Activated naive CD4-positive, alpha-beta T cell treated with anti-CD3 and anti-CD28 coated beads for 36 hours (primary cell): ENCODE results near the gene EMX1. TPM values are rescaled to one million over a fixed set of nuclear protein-coding genes. Genes with fewer than 3 reads are reported as not detected.
A peak's percentile ranks its signal among the peaks of the same experiment; 100 is the strongest.
"Not testable (repeated sequence)": the region's sequence is repeated elsewhere in the genome, so short reads cannot be mapped to it uniquely, and the experiment has no call there.

Experiments
- CTCF ChIA-PET: fragments of 350-600 bp; sonication (Branson Sonifier 250); formaldehyde crosslinking; loops from one replicate; lab custom pipeline; 2021; ENCODE audit warnings: antibody characterized with exemption; lab: Charles Lee
- DNase-seq: peaks from one replicate; pipeline ENCODE4 v3.0.0-alpha.2; 2020
- H3K27ac Mint-ChIP-seq: one replicate; pipeline ENCODE4 v1.8.0; 2021; ENCODE audit warnings: mild to moderate bottlenecking, mixed read lengths
- H3K27me3 Mint-ChIP-seq: one replicate; pipeline ENCODE4 v1.8.0; 2021; ENCODE audit warnings: low read depth, mixed read lengths
- H3K36me3 Mint-ChIP-seq: one replicate; pipeline ENCODE4 v1.8.0; 2021; ENCODE audit warnings: low read depth, mixed read lengths
- H3K4me1 Mint-ChIP-seq: one replicate; pipeline ENCODE4 v1.8.0; 2021; ENCODE audit warnings: low read depth, mixed read lengths
- H3K4me3 Mint-ChIP-seq: one replicate; pipeline ENCODE4 v1.8.0; 2021; ENCODE audit warnings: mild to moderate bottlenecking, moderate library complexity, mixed read lengths
- H3K9me3 Mint-ChIP-seq: one replicate; pipeline ENCODE4 v1.8.0; 2021; ENCODE audit warnings: mixed read lengths
- intact Hi-C: fragments of 100-400 bp; cut with micrococcal nuclease; formaldehyde crosslinking; loops from one replicate; pipeline ENCODE4 v1.15.1; 2023
- total RNA-seq, 2 experiments: library from RNA; stranded (reverse); gene quantifications; one replicate each; pipeline ENCODE4 v1.2.3, GENCODE V29; 2021

The EMX1 gene
- total RNA-seq, 2 experiments from 2014 or later = not detected

- no peaks in the 10 kb centered on the region for H3K9me3 Mint-ChIP-seq
- H3K36me3 Mint-ChIP-seq = peaks cover 5% of the 10 kb centered on the region
- DNase-seq = peak; percentile 75
- intact Hi-C loops = loop anchor here (1.0 to 2.0 kb wide), 8 partner anchors 43 to 320 kb away; partner anchors contain the start of gene SFXN5
- CTCF ChIA-PET = interaction anchor here (0.7 to 4.9 kb wide), 25 partner anchors 11 to 320 kb away, joined by 3 to 72 read pairs (median 4); partner anchors contain the start of gene SMYD5
- peaks cover 46% of the 10 kb centered on the region for H3K27me3 Mint-ChIP-seq
- H3K4me3 Mint-ChIP-seq = no peak overlapping the region
- no peak overlapping the region for H3K27ac Mint-ChIP-seq
- peaks cover 8% of the 10 kb centered on the region for H3K4me1 Mint-ChIP-seq
These were observed 24.7 kb upstream of the EMX1 start for GRCh38 chr2:72892506-72893173.

GRCh38 chr2:72893594-72894319, 23.6 kb upstream of the EMX1 start:
- CTCF ChIA-PET = interaction anchor here (0.7 to 4.9 kb wide), 20 partner anchors 9 to 319 kb away, joined by 3 to 72 read pairs (median 4); partner anchors contain the start of gene SMYD5
- H3K36me3 Mint-ChIP-seq = peaks cover 5% of the 10 kb centered on the region
- intact Hi-C loops = loop anchor here (1.0 to 2.0 kb wide), 9 partner anchors 42 to 319 kb away; partner anchors contain the start of gene SFXN5
- H3K27ac Mint-ChIP-seq = no peak overlapping the region
- H3K27me3 Mint-ChIP-seq = peaks cover 45% of the 10 kb centered on the region
- peaks cover 2% of the 10 kb centered on the region for H3K4me1 Mint-ChIP-seq
- DNase-seq = peak; percentile 75
- H3K4me3 Mint-ChIP-seq = no peak overlapping the region
- no peaks in the 10 kb centered on the region for H3K9me3 Mint-ChIP-seq

GRCh38 chr2:72894514-72894913, 22.8 kb upstream of the EMX1 start:
- CTCF ChIA-PET = interaction anchor here (0.9 to 4.9 kb wide), 12 partner anchors 7 to 301 kb away, joined by 3 to 72 read pairs (median 6); partner anchors contain the start of genes EMX1 and SPR
- no peak for DNase-seq
- intact Hi-C loops = loop anchor here (1.0 kb wide), 1 partner anchor 266 kb away; no protein-coding TSS in a partner anchor
- H3K27ac Mint-ChIP-seq = no peak overlapping the region
- H3K27me3 Mint-ChIP-seq = peaks cover 41% of the 10 kb centered on the region
- peaks cover 5% of the 10 kb centered on the region for H3K36me3 Mint-ChIP-seq
- no peak overlapping the region for H3K4me3 Mint-ChIP-seq
- no peaks in the 10 kb centered on the region for H3K9me3 Mint-ChIP-seq
- H3K4me1 Mint-ChIP-seq = peaks cover 2% of the 10 kb centered on the region

GRCh38 chr2:72895154-72895553, 22.2 kb upstream of the EMX1 start:
- H3K36me3 Mint-ChIP-seq = peaks cover 5% of the 10 kb centered on the region

GRCh38 chr2:72895759-72896281, 21.5 kb upstream of the EMX1 start:
- Mint-ChIP-seq H3K9me3 (no peaks in the 10 kb centered on the region), H3K4me3 (no peak overlapping the region)

More at GRCh38 chr2:72895154-72895553, 22.2 kb upstream of the EMX1 start:
- Mint-ChIP-seq H3K27ac (no peak overlapping the region), H3K4me3 (no peak overlapping the region), H3K9me3 (no peaks in the 10 kb centered on the region), H3K4me1 (peaks cover 2% of the 10 kb centered on the region), H3K27me3 (peaks cover 35% of the 10 kb centered on the region)
- DNase-seq = no peak
- CTCF ChIA-PET = interaction anchor here (0.9 to 4.9 kb wide), 10 partner anchors 8 to 300 kb away, joined by 3 to 72 read pairs (median 4); partner anchors contain the start of genes EMX1 and SPR
- intact Hi-C loops = no loop called here

GRCh38 chr2:72896446-72896845, 20.9 kb upstream of the EMX1 start:
- Mint-ChIP-seq H3K4me1 (peaks cover 2% of the 10 kb centered on the region), H3K36me3 (peaks cover 3% of the 10 kb centered on the region), H3K27ac (no peak overlapping the region), H3K27me3 (peaks cover 34% of the 10 kb centered on the region), H3K4me3 (no peak overlapping the region), H3K9me3 (no peaks in the 10 kb centered on the region)
- DNase-seq = no peak
- CTCF ChIA-PET = interaction anchor here (1.0 to 2.5 kb wide), 5 partner anchors 9 to 281 kb away, joined by 3 to 10 read pairs (median 4); partner anchors contain the start of genes EMX1 and SPR
- intact Hi-C loops = no loop called here

More at GRCh38 chr2:72895759-72896281, 21.5 kb upstream of the EMX1 start:
- intact Hi-C loops = no loop called here
- H3K36me3 Mint-ChIP-seq = peaks cover 4% of the 10 kb centered on the region
- peaks cover 2% of the 10 kb centered on the region for H3K4me1 Mint-ChIP-seq
- CTCF ChIA-PET = interaction anchor here (1.0 to 4.9 kb wide), 8 partner anchors 9 to 282 kb away, joined by 3 to 72 read pairs (median 5); partner anchors contain the start of genes EMX1 and SPR
- peaks cover 34% of the 10 kb centered on the region for H3K27me3 Mint-ChIP-seq
- DNase-seq = no peak
- no peak overlapping the region for H3K27ac Mint-ChIP-seq

GRCh38 chr2:72897785-72898584, 19.3 kb upstream of the EMX1 start:
- no peak overlapping the region for H3K27ac Mint-ChIP-seq
- CTCF ChIA-PET = interaction anchor here (0.6 to 1.8 kb wide), 3 partner anchors 72 to 231 kb away, joined by 3 to 5 read pairs (median 4); no protein-coding TSS in a partner anchor
- DNase-seq = no peak

GRCh38 chr2:72898585-72898906, 18.8 kb upstream of the EMX1 start:
- CTCF ChIA-PET = interaction anchor here (0.8 to 1.8 kb wide), 2 partner anchors 76 to 230 kb away, joined by 3 to 5 read pairs; no protein-coding TSS in a partner anchor
- intact Hi-C loops = no loop called here
- Mint-ChIP-seq H3K27me3 (peaks cover 34% of the 10 kb centered on the region), H3K27ac (no peak overlapping the region), H3K4me3 (no peak overlapping the region), H3K36me3 (no peaks in the 10 kb centered on the region), H3K4me1 (peaks cover 2% of the 10 kb centered on the region), H3K9me3 (no peaks in the 10 kb centered on the region)
- DNase-seq = no peak

More at GRCh38 chr2:72897785-72898584, 19.3 kb upstream of the EMX1 start:
- H3K4me3 Mint-ChIP-seq = no peak overlapping the region
- peaks cover 2% of the 10 kb centered on the region for H3K4me1 Mint-ChIP-seq
- intact Hi-C loops = no loop called here
- H3K27me3 Mint-ChIP-seq = peaks cover 32% of the 10 kb centered on the region
- H3K9me3 Mint-ChIP-seq = no peaks in the 10 kb centered on the region
- no peaks in the 10 kb centered on the region for H3K36me3 Mint-ChIP-seq

GRCh38 chr2:72900191-72900825, 17.0 kb upstream of the EMX1 start:
- H3K27ac Mint-ChIP-seq = no peak overlapping the region
- peaks cover 2% of the 10 kb centered on the region for H3K4me1 Mint-ChIP-seq
- H3K27me3 Mint-ChIP-seq = peaks cover 26% of the 10 kb centered on the region

GRCh38 chr2:72901426-72901825, 15.9 kb upstream of the EMX1 start:
- Mint-ChIP-seq H3K27me3 (peaks cover 28% of the 10 kb centered on the region), H3K36me3 (no peaks in the 10 kb centered on the region), H3K4me1 (no peaks in the 10 kb centered on the region), H3K9me3 (no peaks in the 10 kb centered on the region), H3K4me3 (no peak overlapping the region), H3K27ac (no peak overlapping the region)
- intact Hi-C loops = no loop called here
- DNase-seq = no peak
- CTCF ChIA-PET = interaction anchor here (0.5 to 1.5 kb wide), 2 partner anchors 14 to 1368 kb away, joined by 3 to 5 read pairs; partner anchors contain the start of gene SPR

More at GRCh38 chr2:72900191-72900825, 17.0 kb upstream of the EMX1 start:
- no peak for DNase-seq
- H3K36me3 Mint-ChIP-seq = no peaks in the 10 kb centered on the region
- CTCF ChIA-PET = interaction anchor here (1.5 kb wide), 1 partner anchor 13 kb away, joined by 5 read pairs; the partner anchor contains the start of gene SPR
- intact Hi-C loops = no loop called here
- H3K4me3 Mint-ChIP-seq = no peak overlapping the region
- no peaks in the 10 kb centered on the region for H3K9me3 Mint-ChIP-seq

GRCh38 chr2:72907369-72907768, 9.9 kb upstream of the EMX1 start:
- DNase-seq, H3K36me3 Mint-ChIP-seq, H3K9me3 Mint-ChIP-seq, intact Hi-C loops, H3K4me3 Mint-ChIP-seq, H3K4me1 Mint-ChIP-seq, H3K27ac Mint-ChIP-seq: not testable (repeated sequence)
- H3K27me3 Mint-ChIP-seq = peaks cover 41% of the 10 kb centered on the region
- CTCF ChIA-PET = interaction anchor here (0.7 to 1.5 kb wide), 2 partner anchors 15 to 317 kb away, joined by 3 to 4 read pairs; no protein-coding TSS in a partner anchor
